HTR-8/SVneo (cell line): ENCODE measurements around the gene SMYD3.
"Not testable (repeated sequence)": the region's sequence is repeated elsewhere in the genome, so short reads cannot be mapped to it uniquely, and the experiment has no call there.

Source experiments
- DNase-seq: peaks from one replicate; pipeline ENCODE4 v3.0.0; 2011; ENCODE audit warnings: low spot score, mixed read lengths; ENCODE audit not compliant: insufficient read length
- FAIRE-seq: peaks from 2 replicates; lab custom pipeline; 2011; peaks lifted over from hg19 to GRCh38; lab: Jason Lieb, UNC

The SMYD3 gene

GRCh38 chr1:245991266-245991665, 515.8 kb downstream of the SMYD3 start:
- DNase-seq (no peak), FAIRE-seq (no peak)

- DNase-seq (no peak), FAIRE-seq (no peak)
Observed at GRCh38 chr1:245990315-245991022, 516.6 kb downstream of the SMYD3 start.

- FAIRE-seq (no peak), DNase-seq (no peak)
Observed at GRCh38 chr1:245988393-245989078, 518.5 kb downstream of the SMYD3 start.

- no peak for FAIRE-seq
- no peak for DNase-seq
Observed at GRCh38 chr1:245987997-245988392, 519.1 kb downstream of the SMYD3 start.

GRCh38 chr1:245987577-245987976, 519.5 kb downstream of the SMYD3 start:
- FAIRE-seq (no peak), DNase-seq (no peak)

- no peak for FAIRE-seq
Observed at GRCh38 chr1:245987219-245987545, 519.9 kb downstream of the SMYD3 start.

GRCh38 chr1:245986404-245987218, 520.5 kb downstream of the SMYD3 start:
- FAIRE-seq, result no peak
- peak; percentile 59 for DNase-seq

More at GRCh38 chr1:245987219-245987545, 519.9 kb downstream of the SMYD3 start:
- DNase-seq, result no peak

- DNase-seq, result no peak
- FAIRE-seq, result no peak
Observed at GRCh38 chr1:245984390-245985155, 522.5 kb downstream of the SMYD3 start.

GRCh38 chr1:245983294-245983967, 523.6 kb downstream of the SMYD3 start:
- DNase-seq (no peak), FAIRE-seq (no peak)

- no peak for FAIRE-seq
- no peak for DNase-seq
Observed at GRCh38 chr1:245979589-245979988, 527.5 kb downstream of the SMYD3 start.

GRCh38 chr1:245978915-245979314, 528.2 kb downstream of the SMYD3 start:
- DNase-seq, result no peak
- FAIRE-seq, result no peak

GRCh38 chr1:245972476-245972875, 534.6 kb downstream of the SMYD3 start:
- DNase-seq (no peak), FAIRE-seq (no peak)

- FAIRE-seq, result no peak
- no peak for DNase-seq
Observed at GRCh38 chr1:245971711-245972085, 535.4 kb downstream of the SMYD3 start.

GRCh38 chr1:245971076-245971710, 535.9 kb downstream of the SMYD3 start:
- DNase-seq, FAIRE-seq: not testable (repeated sequence)

- DNase-seq (peak; percentile 49), FAIRE-seq (peak; percentile 9)
Observed at GRCh38 chr1:245969283-245969682, 537.8 kb downstream of the SMYD3 start.

- DNase-seq (no peak), FAIRE-seq (no peak)
Observed at GRCh38 chr1:245968775-245969174, 538.3 kb downstream of the SMYD3 start.

- FAIRE-seq (no peak), DNase-seq (no peak)
Observed at GRCh38 chr1:245965398-245965797, 541.7 kb downstream of the SMYD3 start.

GRCh38 chr1:245963649-245964048, 543.4 kb downstream of the SMYD3 start:
- DNase-seq (no peak), FAIRE-seq (no peak)

- FAIRE-seq, result no peak
- DNase-seq, result no peak
Observed at GRCh38 chr1:245962453-245962852, 544.6 kb downstream of the SMYD3 start.
